Upper lobe of left lung (tissue), 6 donors: ENCODE data around the gene SPP2. TPM values are rescaled to one million over a fixed set of nuclear protein-coding genes. Genes with fewer than 3 reads are reported as not detected.

Experiments used
- ATAC-seq, 2 donors: fragments of 200-7000 bp; cut with Tn5 transposase; one replicate each; pipeline ENCODE4 v1.9.1; 2022; ENCODE audit warnings: mild to moderate bottlenecking in 2 of 2, moderate library complexity in 2 of 2; ENCODE audit not compliant: low FRiP score in 2 of 2
- DNase-seq, 2 donors: peaks; one replicate each; pipeline ENCODE4 v3.0.0-alpha.2; 2019 to 2020
- H3K27ac ChIP-seq, 4 donors: fragments of 200-600 bp; sonication (generic); one replicate each; pipeline ENCODE4 v1.5.1; 2016 to 2019
- H3K27me3 ChIP-seq, 4 donors: fragments of 200-600 bp; sonication (generic); one replicate each; pipeline ENCODE4 v1.5.1; 2017 to 2019
- H3K36me3 ChIP-seq, 4 donors: fragments of 200-600 bp; sonication (generic); one replicate each; pipeline ENCODE4 v1.5.1; 2016 to 2019
- H3K4me1 ChIP-seq, 4 donors: fragments of 200-600 bp; sonication (generic); one replicate each; pipeline ENCODE4 v1.5.1; 2018 to 2019
- H3K4me3 ChIP-seq, 4 donors: fragments of 200-600 bp; sonication (generic); one replicate each; pipeline ENCODE4 v1.5.1; 2017 to 2019; ENCODE audit warnings: mild to moderate bottlenecking in 2 of 4, moderate library complexity in 1 of 4
- H3K9me3 ChIP-seq, 4 donors: fragments of 200-600 bp; sonication (generic); one replicate each; pipeline ENCODE4 v1.5.1; 2018 to 2019
- EP300 ChIP-seq, 4 donors: sonication (generic); formaldehyde crosslinking; IDR thresholded peaks; one replicate each; pipeline ENCODE4 v1.5.1; 2017; ENCODE audit warnings: antibody characterized with exemption in 4 of 4, control low read depth in 2 of 4
- POLR2A ChIP-seq, 4 donors: fragments of 450-650 bp; IDR thresholded peaks; one replicate each; pipeline ENCODE4 v1.5.1; 2016 to 2017; ENCODE audit warnings: antibody characterized with exemption in 4 of 4, mild to moderate bottlenecking in 2 of 4
- POLR2AphosphoS5 ChIP-seq, 2 donors: sonication (generic); formaldehyde crosslinking; IDR thresholded peaks; one replicate each; pipeline ENCODE4 v1.5.1; 2017; ENCODE audit warnings: antibody characterized with exemption in 2 of 2
- WGBS, 2 donors: methylation state at CpG; one replicate each; pipeline ENCODE4 v1.1.5; 2017 to 2018; 5-methylcytosine and 5-hydroxymethylcytosine counted together
- total RNA-seq, 6 donors: library from RNA; depleted of rRNA in 4 of 6; stranded (reverse); fragments of >200 nt in 4 of 6; gene quantifications; one replicate each; pipeline versions ENCODE4 v1.1.0 to v1.2.1, GENCODE V29; 2016 to 2021
- TF ChIP-seq, protein P1 (sequence below), 6 experiments: fragments of 450-650 bp in 4 of 6; fragments of 200-600 bp in 2 of 6; sonication (generic) in 2 of 6; IDR thresholded peaks; one replicate each; pipeline ENCODE4 v1.5.1; 2016 to 2019; ENCODE audit warnings: antibody characterized with exemption in 6 of 6
- donor health status: DM: no; HTN: no; CAD: no; lungs with moderate emphysema.
- donor health status: DM: no; HTN: yes; CAD: no; lungs with severe emphysema.

Gene SPP2
- total RNA-seq, 6 donors from 2014 or later, result not detected

DNA sequence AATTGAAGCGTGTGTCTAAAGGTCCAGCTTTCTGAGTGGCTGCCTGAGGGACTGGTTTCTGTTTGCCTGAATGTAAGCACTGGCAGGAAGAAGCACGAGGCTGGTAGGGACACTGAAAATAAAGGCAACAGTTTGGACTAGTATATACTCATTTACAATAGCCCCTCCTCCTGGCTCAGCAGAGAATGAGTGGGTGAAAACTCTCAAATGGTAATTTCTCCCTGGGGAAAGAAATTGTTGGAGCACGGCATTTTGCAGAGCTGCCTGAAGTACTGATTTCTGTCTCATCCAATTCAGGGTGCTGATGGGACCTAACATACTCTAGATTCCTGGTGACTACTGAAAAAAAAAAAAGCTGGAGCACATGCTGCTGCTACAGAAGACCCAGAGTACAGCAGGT is 17.3 kb upstream of the SPP2 start:
- H3K4me1 ChIP-seq, result no peaks in the 10 kb centered on the region
- 71 to 81% methylated on average over 3 of the region's 3 CpGs for WGBS, 2 donors
- no peak overlapping the region for H3K27ac ChIP-seq
- no peak overlapping the region for H3K4me3 ChIP-seq
- H3K36me3 ChIP-seq, result no peaks in the 10 kb centered on the region
- peaks cover 0 to 12% (median 0%) of the 10 kb centered on the region in 4 donors for H3K9me3 ChIP-seq
- DNase-seq (no peak), ATAC-seq (no peak)
- no peak for TF ChIP-seq EP300 (IDR thresholded peaks at IDR 0.05)
- no peak for TF ChIP-seq POLR2AphosphoS5 (IDR thresholded peaks at IDR 0.05)
- no peak for TF ChIP-seq POLR2A (IDR thresholded peaks at IDR 0.05)
- TF ChIP-seq, protein P1, sequence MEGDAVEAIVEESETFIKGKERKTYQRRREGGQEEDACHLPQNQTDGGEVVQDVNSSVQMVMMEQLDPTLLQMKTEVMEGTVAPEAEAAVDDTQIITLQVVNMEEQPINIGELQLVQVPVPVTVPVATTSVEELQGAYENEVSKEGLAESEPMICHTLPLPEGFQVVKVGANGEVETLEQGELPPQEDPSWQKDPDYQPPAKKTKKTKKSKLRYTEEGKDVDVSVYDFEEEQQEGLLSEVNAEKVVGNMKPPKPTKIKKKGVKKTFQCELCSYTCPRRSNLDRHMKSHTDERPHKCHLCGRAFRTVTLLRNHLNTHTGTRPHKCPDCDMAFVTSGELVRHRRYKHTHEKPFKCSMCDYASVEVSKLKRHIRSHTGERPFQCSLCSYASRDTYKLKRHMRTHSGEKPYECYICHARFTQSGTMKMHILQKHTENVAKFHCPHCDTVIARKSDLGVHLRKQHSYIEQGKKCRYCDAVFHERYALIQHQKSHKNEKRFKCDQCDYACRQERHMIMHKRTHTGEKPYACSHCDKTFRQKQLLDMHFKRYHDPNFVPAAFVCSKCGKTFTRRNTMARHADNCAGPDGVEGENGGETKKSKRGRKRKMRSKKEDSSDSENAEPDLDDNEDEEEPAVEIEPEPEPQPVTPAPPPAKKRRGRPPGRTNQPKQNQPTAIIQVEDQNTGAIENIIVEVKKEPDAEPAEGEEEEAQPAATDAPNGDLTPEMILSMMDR (IDR thresholded peaks at IDR 0.05), result no peak
- no peaks in the 10 kb centered on the region for H3K27me3 ChIP-seq

DNA sequence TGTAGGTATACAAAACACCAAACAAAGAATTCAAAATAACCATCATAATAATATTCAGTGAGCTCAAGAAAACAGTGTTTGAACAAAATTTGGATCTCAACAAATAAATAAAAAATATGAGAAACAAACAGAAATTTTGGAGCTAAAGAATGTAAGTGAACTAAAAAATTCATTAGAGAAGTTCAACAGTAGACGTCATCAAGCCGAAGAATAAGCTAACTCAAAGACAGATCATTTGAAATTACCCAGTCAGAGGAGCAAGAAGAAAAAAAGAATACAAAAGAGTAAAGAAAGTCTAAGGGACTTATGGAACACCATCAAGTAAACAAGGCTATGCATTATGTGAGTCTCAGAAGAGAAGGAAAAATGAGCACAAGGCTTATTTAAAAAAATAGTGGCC is 16.6 kb upstream of the SPP2 start:
- Histone ChIP-seq H3K36me3 (no peaks in the 10 kb centered on the region), H3K4me1 (no peaks in the 10 kb centered on the region), H3K27me3 (no peaks in the 10 kb centered on the region), H3K4me3 (no peak overlapping the region), H3K9me3 (peaks cover 0 to 12% (median 0%) of the 10 kb centered on the region in 4 donors), H3K27ac (no peak overlapping the region)
- TF ChIP-seq POLR2A (IDR thresholded peaks at IDR 0.05), result no peak
- TF ChIP-seq, protein P1 (IDR thresholded peaks at IDR 0.05), result no peak
- no peak for TF ChIP-seq EP300 (IDR thresholded peaks at IDR 0.05)
- TF ChIP-seq POLR2AphosphoS5 (IDR thresholded peaks at IDR 0.05), result no peak
- WGBS, 2 donors, result 93 to 98% methylated on average over 2 of the region's 2 CpGs
- DNase-seq (no peak), ATAC-seq (no peak)

DNA sequence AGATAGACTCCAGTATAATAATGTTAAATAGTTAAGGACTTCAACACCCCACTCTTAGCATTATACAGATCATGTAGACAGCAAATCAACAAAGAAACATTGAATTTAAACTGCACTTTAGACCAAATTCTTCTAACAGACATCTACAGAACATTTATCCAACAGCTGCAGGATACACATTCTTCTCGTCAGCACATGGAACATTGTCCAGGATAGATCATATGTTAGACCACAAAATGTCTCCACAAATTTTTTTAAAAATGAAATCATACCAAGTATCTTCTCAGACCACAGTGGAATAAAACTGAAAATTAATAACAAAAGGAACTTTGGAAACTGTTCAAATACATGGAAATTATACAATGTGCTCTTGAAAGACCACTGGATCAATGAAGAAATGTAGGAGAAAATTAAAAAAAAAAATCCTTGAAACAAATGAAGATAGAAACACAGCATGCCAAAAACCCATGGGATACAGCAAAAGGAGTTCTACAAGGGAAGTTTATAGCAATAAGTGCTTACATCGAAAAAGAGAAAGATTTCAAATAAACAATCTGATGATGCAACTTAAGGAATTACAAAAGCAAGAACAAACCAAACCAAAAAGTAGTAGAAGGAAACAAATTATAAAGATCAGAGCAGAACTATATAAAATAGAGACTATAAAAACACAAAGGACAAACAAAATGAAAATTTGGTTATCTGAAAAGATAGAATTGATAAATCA is 12.3 kb upstream of the SPP2 start:
- H3K27me3 ChIP-seq, result no peaks in the 10 kb centered on the region
- H3K4me3 ChIP-seq, result no peak overlapping the region
- peaks cover 0 to 12% (median 0%) of the 10 kb centered on the region in 4 donors for H3K9me3 ChIP-seq
- DNase-seq (no peak), ATAC-seq (no peak)
- H3K36me3 ChIP-seq, result no peaks in the 10 kb centered on the region
- no peak for TF ChIP-seq EP300 (IDR thresholded peaks at IDR 0.05)
- TF ChIP-seq, protein P1 (IDR thresholded peaks at IDR 0.05), result no peak
- no peak for TF ChIP-seq POLR2A (IDR thresholded peaks at IDR 0.05)
- TF ChIP-seq POLR2AphosphoS5 (IDR thresholded peaks at IDR 0.05), result no peak
- no peaks in the 10 kb centered on the region for H3K4me1 ChIP-seq
- H3K27ac ChIP-seq, result no peak overlapping the region
- whole genome bisulfite sequencing, 2 donors, result 66 to 79% methylated on average over 2 of the region's 2 CpGs

DNA sequence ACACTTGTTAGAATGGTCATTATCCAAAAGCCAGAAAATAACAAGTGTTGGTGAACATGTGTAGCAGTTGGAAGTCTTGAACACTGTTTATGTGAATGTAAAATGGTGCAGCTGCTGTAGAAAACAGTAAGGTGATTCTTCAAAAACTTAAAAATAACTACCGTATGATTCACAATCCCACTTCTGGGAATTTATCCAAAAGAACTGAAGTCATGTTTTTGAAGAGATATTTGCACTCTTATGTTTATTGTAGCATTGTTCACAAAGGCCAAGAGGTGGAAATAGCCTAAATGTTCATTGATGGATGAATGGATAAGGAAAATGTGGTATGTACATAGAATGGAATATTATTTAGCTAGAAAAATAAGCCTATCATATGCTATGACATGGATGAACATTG is 6.3 kb upstream of the SPP2 start:
- no peak for TF ChIP-seq POLR2A (IDR thresholded peaks at IDR 0.05)
- TF ChIP-seq, protein P1 (IDR thresholded peaks at IDR 0.05), result no peak
- TF ChIP-seq EP300 (IDR thresholded peaks at IDR 0.05), result no peak
- 44 to 51% methylated on average over 1 of the region's 1 CpG for WGBS, 2 donors
- ATAC-seq (peak in 1 of 2 donors; percentile 42), DNase-seq (no peak)
- Histone ChIP-seq H3K9me3 (no peaks in the 10 kb centered on the region), H3K27ac (no peak overlapping the region), H3K27me3 (no peaks in the 10 kb centered on the region), H3K4me1 (no peaks in the 10 kb centered on the region), H3K4me3 (no peak overlapping the region), H3K36me3 (no peaks in the 10 kb centered on the region)

DNA sequence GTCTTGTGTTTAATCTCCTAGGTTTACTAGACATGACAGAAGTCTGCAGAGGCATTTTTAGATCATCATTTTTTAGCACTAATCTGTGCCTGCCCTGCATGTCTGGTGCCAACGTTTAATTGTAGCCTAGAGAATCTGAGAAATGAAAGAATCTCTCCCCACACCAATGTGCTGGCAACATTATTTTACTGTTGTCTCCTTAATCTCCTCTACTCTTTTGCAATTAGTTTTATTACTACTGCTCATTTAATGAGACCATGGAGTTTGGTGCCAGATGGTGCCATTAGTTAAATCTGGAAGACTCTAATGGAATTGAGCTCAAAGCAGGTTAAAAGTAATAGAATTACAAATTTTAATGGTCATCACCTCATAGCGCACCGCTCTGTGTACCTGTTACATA is 4.0 kb upstream of the SPP2 start:
- no peaks in the 10 kb centered on the region for H3K9me3 ChIP-seq
- no peaks in the 10 kb centered on the region for H3K4me1 ChIP-seq
- H3K27ac ChIP-seq, result no peak overlapping the region
- no peaks in the 10 kb centered on the region for H3K27me3 ChIP-seq
- TF ChIP-seq POLR2AphosphoS5 (IDR thresholded peaks at IDR 0.05) (no peak), EP300 (IDR thresholded peaks at IDR 0.05) (no peak), POLR2A (IDR thresholded peaks at IDR 0.05) (no peak)
- TF ChIP-seq, protein P1 (IDR thresholded peaks at IDR 0.05), result no peak
- no peaks in the 10 kb centered on the region for H3K36me3 ChIP-seq
- WGBS, 2 donors, result 84 to 86% methylated on average over 3 of the region's 3 CpGs
- DNase-seq (no peak), ATAC-seq (no peak)
- no peak overlapping the region for H3K4me3 ChIP-seq
